Activated CD4-positive, alpha-beta T cell treated with anti-CD3 and anti-CD28 coated beads, Interleukin-10, Interleukin-2, amounts not matched to agents 100 ng/mL and 50 ng/mL, durations not matched to agents 16 hours and 8 hours (primary cell): Measurements from ENCODE around the gene NAPSA.
"Not testable (repeated sequence)": the region's sequence is repeated elsewhere in the genome, so short reads cannot be mapped to it uniquely, and the experiment has no call there.

Source experiments
- DNase-seq: peaks from one replicate; pipeline ENCODE4 v3.0.0-alpha.2; 2020

NAPSA gene

DNA sequence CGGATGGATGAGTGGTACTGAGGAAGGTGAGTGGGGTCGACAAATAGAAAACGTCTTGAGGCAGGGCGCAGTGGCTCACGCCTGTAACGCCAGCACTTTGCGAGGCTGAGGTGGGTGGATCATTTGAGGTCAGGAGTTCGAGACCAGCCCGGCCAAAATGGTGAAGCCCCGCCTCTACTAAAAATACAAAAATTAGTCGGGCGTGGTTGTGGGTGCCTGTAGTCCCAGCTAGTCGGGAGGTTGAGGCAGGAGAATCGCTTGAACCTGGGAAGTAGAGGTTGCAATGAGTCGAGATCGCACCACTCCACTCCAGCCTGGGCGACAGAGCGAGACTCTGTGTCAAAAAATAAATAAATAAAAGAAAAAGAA is 35.5 kb downstream of the NAPSA start:
- not testable (repeated sequence) for DNase-seq

- DNase-seq = peak; percentile 99
Observed at GRCh38 chr19:50329146-50329925, 36.1 kb downstream of the NAPSA start, which contains the start of gene KCNC3. TSS of gene KCNC3 (minus strand) at chr19:50329377. CDS start at chr19:50329082, 295 bp downstream.

GRCh38 chr19:50328873-50329145 is 36.6 kb downstream of the NAPSA start:
- DNase-seq = no peak

- DNase-seq = peak; percentile 51
Observed at GRCh38 chr19:50328224-50328872, 37.1 kb downstream of the NAPSA start.

- DNase-seq = no peak
Observed at GRCh38 chr19:50327461-50328223, 37.8 kb downstream of the NAPSA start.

DNA sequence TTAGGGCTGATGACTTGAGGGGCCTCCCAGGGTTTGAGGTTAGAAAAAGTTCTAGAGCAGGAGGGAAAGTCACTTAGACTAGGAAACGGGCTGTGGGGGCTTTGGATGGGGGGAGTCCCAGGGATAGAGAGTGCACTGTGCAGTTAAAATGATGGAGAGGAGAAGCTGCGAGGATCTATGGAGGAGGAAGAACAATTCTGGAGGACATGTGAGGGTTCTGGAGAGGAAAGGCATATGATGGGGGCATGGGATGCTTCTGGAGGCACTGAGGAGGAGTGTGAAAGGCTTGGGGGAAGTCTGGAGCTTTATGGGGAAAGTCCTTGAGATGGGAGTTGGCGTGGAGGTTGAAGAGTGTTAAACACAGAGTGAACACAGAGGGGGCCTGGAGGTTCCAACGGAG is 38.4 kb downstream of the NAPSA start:
- no peak for DNase-seq

GRCh38 chr19:50326101-50326664 is 39.3 kb downstream of the NAPSA start:
- no peak for DNase-seq

- peak; percentile 91 for DNase-seq
Observed at GRCh38 chr19:50325310-50326100, 39.9 kb downstream of the NAPSA start.

GRCh38 chr19:50324331-50324730 is 41.1 kb downstream of the NAPSA start:
- no peak for DNase-seq

GRCh38 chr19:50323782-50324133 is 41.7 kb downstream of the NAPSA start:
- no peak for DNase-seq

DNA sequence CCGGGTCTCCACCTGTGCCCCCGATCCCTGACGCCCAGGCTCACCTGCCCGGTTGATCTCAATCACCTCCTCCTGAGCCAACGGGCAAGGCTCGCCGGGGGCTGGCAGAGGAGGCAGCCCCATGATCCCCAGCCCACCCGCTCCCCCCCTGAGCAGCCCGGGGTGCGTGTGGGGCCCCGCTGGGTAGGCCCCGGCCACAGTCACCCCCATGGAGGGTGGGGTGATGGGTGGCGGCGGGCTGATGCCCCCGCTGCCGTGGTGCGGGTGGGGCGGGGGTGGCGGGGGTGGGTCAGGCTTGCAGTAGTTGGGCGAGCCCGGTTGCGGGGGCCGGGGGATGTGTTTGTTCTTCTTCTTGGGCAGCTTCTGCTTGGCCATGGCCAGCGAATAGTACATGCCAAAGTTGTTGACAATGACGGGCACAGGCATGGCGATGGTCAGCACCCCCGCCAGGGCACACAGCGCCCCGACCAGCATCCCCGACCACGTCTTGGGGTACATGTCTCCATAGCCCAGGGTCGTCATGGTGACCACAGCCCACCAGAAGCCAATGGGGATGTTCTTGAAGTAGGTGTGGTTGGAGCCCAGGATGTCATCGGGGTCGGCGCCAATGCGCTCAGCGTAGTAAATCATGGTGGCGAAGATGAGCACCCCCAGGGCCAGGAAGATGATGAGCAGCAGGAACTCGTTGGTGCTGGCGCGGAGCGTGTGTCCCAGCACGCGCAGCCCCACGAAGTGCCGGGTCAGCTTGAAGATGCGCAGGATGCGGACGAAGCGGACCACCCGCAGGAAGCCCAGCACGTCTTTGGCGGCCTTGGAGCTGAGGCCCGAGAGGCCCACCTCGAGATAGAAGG is 42.3 kb downstream of the NAPSA start:
- no peak for DNase-seq

DNA sequence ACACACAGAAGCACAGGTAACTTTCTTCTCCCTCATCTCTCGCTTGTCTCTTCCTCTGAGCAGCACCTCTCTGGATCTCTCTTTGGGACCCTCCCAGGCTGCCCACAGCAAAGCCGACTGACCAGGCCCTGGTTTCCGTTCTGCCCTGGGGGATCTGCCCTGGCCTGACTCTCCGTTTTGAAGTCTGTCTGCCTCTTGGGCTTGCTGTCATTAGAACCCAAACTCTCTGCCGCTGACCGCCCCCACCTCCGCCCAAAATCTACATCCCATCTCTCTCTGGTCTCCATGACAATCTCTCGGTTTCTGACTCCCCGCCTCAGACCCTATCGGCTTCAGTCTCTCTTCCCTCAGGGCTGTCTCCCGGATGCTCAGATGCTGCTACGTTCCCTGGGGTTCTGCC is 43.2 kb downstream of the NAPSA start:
- DNase-seq = no peak

DNA sequence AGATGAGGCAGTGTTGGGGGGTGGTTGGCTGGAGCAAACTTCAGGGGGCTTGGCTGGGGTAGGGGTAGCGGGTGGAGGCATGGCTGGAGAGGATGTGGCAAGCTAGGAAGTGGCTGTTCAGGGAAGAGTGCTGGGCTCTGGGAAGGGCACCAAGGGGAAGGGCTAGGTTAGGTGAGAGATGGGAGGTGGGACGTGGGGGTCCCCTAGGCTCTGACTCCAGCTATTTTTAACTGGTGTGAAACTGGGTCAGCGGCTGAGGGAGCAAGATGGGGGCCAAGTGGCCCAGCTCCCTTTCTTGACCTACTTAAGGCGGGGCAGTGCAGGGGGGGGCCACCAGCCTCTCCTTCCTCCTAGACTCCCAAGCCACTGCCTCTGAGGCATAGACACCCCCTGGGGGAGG is 43.6 kb downstream of the NAPSA start:
- DNase-seq = no peak

GRCh38 chr19:50320596-50320995 is 44.8 kb downstream of the NAPSA start:
- DNase-seq = no peak

GRCh38 chr19:50320051-50320450 is 45.4 kb downstream of the NAPSA start:
- DNase-seq = no peak

DNA sequence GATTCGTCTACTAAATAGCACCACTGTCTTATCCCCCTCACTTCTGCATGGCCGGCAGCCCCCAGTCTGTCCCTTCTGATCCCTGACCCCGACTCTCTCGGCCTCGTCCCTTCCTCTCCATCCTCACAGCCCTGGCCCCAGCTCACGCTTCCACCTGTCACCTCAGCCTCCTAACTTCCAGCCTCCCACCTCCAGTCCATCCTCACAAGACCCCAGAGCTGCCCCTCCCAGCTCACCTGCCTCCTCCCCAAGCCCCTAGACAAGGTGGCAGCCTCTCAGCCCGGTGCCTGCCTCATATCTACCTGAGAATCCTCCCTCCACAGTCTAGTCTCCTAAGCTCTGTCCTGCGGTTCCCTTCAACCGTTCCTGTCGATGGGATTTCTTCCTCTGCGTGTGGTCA is 46.3 kb downstream of the NAPSA start:
- no peak for DNase-seq

GRCh38 chr19:50318438-50318837 is 47.0 kb downstream of the NAPSA start:
- DNase-seq = no peak

GRCh38 chr19:50317115-50317514 is 48.3 kb downstream of the NAPSA start:
- DNase-seq = no peak

GRCh38 chr19:50315773-50316448 is 49.5 kb downstream of the NAPSA start:
- DNase-seq = peak; percentile 41

- no peak for DNase-seq
Observed at GRCh38 chr19:50314724-50315708, 50.4 kb downstream of the NAPSA start.
